Epithelial cell of prostate (primary cell): ENCODE measurements around the gene HK1.
"Not testable (repeated sequence)": the region's sequence is repeated elsewhere in the genome, so short reads cannot be mapped to it uniquely, and the experiment has no call there.

ENCODE experiments used
- DNase-seq: peaks from one replicate; pipeline ENCODE4 v3.0.0-alpha.2; 2011; ENCODE audit warnings: low read depth, low spot score
- H3K27ac ChIP-seq: fragments of 450-650 bp; 2 replicates; pipeline ENCODE4 v1.5.1; 2017; ENCODE audit warnings: mild to moderate bottlenecking

HK1 gene

DNA sequence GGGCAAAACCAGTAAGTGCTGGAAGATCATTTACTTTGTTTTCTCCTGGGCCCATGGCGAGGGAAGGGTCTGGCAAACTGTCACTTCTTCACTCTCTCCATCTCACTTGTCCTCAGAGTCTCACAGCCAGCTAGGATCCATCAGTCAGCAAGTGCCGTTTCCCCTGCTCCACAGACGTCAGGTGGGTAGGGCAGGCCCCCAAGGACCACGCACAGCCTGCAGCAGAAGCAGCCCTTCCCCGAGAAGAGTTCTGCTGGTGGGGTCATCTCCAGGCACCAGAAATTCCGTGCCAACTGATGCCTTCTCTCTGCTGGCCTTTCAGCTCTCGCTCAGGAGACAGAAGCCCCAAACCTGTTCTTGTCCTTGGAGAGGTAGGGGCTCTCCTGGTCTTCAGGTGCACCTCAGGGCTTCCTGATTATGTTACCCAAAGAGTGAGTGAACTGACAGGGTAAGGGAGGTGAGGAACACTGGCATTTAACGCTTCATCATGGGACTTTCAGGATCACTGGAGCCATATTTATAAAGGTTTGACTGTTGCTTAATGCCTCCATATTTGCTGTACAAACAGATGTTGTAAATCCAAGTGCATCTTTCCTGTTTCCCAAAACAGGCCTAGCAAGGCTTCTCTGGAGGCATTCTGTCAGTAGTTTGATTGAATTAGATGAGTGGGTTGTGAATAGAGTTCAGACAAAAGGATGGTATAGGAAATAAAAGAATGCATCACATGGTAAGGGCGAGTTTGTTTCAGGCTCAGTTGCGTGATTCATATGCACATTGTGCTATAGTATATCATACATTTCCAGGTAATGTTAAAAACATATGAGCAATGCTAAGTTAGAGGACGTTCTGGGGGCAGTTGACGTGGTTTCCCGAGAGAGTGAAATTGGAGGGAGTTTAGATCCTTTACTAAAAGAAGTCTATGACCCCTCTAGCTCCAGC lies 159.3 kb downstream of the HK1 start:
- peak overlapping the region; percentile 87 for H3K27ac ChIP-seq
- no peak for DNase-seq

DNA sequence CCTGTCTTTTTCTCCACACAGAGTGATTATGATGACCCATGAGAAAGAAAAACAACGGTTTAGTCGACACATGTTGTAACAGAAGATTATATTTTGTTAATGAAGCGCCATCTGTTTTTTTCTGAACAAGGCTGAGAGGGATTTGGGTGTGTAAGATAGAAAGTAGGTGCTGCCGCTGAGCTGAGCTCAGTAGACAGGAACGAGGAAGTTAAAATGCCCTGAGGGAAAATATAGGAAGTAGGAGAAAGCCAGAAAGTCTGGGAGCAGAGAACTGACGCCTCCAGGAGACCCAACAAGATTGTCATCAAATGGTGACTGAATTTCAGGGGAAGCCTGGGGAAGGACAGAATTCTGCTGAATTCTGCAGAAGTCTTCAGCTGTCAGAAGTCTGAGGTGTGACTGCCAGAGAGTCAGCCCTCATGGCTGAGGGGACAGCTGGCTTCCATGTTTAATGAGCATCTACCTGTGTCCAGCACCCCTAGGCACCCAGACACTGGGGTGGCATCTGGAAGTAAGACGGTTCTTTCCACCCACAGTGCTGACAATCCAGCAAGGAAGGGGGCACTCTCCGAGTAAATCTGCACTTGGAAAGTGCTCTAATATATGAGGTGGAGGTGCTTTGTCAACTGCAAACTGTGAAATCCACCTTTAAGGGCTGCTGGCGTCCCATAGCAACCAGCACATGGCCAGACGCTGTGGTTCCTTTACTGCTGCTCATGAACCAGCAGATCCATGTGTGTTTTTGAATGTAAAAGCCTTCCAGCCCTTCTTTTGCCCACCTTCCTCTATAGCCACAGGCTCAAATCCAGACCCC lies 160.4 kb downstream of the HK1 start:
- DNase-seq = no peak
- peak overlapping the region; percentile 87 for H3K27ac ChIP-seq

DNA sequence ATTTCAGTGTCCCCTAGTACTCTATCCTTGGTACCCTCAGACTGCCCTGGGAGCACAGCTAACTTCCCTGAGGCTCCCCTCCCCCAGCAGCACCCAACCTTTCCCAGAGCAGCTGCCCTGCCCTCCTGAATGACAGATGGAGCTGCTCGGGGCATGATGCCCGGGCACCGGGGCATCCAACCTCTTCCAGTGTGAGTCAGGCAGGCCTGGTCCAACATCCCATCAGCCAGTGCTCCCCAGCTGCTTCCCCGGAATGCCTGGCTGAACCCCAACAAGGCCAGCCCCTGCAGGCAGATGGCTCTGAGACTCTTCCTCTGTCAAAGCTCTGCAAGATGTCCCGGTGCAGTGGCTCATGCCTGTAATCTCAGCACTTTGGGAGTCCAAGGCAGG lies 161.0 kb downstream of the HK1 start:
- H3K27ac ChIP-seq = peak overlapping the region; percentile 87
- no peak for DNase-seq

DNA sequence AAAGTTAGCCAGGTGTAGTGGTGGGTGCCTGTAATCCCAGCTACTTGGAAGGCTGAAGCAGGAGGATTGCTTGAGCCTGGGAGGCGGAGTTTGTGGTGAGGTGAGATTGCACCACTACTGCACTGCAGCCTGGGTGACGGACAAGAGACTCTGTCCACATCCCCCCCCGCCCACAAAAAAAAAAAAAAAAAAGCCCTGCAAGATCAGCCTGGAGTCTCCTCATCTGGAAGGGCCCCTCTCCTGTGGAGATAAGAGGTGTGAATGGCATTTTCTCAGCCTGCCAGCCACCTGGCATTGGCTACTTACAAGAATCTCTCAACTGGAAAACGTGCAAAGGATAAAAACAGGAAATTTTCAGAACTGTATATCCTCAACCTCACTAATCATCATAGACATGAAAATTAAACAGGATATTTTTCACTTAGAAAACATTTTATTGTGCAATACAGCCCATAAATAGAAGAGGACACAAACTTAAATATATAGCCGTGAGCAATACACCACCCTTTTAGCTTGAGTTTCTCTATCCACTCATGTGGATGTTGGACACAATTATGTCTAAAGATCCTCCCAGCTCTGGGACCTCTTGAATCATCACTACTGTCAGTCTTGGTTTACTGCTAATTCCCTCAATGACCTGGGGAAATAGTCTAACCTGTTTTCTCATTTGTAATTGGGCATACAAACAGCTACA lies 161.7 kb downstream of the HK1 start:
- no peak for DNase-seq
- peak overlapping the region; percentile 87 for H3K27ac ChIP-seq

DNA sequence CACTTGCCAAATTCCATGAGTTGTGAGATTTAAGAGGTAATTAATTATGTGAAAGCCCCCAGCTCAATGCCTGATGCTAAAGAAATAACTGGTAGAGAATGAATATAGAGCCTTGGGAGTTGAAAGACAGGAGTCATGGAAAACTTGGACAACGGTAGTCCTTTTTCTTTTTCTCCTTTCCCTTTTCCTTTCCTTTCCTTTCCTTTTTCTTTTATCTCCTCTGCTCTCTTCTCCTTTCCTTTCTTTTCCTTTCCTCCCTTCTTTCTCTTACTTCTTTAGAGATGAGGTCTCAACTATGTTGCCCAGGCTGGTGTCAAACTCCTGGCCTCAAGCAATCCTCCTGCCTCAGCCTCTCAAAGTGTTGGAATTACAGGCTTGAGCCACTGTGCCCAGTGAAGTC lies 165.1 kb downstream of the HK1 start:
- no peak for DNase-seq
- no peak overlapping the region for H3K27ac ChIP-seq

DNA sequence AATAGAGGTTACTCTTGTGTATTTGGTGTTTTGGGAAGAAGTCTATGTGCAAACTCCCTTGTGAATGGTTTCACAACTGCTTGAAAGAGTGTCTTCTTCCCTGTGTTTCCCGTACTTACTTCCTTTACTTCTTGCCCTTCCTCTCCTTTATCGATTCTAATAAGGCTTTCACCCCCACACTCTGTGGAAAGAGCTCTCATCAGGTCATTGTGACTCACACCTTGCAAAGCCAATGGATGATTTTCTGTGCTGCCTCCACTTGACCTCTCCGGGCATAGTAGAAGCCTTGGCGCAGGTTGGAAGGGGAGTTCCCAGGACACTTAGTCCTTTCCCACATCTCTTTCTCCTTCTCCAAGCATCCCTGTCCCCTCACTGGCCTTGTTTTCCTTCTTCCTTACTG lies 166.7 kb downstream of the HK1 start:
- DNase-seq = no peak
- no peak overlapping the region for H3K27ac ChIP-seq

DNA sequence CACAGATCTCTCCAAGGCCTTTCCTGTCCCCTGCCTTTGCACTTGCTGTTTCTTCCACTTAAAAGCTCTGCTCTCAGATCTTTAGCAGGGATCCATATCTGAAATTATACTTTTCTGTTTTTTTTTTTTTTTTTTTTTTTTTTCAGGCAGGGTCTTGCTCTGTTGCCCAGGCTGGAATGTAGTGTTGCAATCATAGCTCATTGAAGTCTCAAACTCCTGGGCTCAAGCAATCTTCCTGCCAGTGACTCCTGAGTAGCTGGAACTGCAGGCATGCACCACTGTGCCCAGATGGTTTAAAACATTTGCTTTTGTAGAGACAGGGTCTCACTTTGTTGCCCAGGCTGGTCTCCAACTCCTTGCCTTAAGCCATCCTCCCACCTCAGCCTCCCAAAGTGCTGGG lies 167.9 kb downstream of the HK1 start:
- peak overlapping the region; percentile 79 for H3K27ac ChIP-seq
- no peak for DNase-seq

DNA sequence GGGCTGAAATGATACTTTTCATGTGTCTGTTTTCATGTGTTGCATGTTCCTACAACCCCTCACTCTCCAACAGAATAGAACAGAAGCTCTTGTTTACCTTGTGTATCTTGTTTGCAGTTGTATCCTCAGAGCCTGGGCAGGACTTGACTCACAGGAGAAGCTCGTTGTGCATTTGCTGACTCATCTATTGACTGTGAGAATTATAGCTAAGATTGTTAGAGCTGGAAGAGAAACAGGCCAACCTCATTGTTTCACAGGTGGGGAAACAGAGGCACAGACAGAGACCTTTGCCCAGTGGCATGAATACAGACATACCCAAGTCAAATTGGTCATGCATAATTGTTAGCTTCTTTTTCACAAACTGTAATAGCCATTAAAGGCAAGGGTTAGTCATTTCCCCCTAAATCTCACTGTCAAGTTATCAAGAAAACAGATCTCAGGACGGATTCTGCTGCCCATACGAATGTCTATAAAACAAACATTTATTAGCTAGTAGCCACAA lies 168.4 kb downstream of the HK1 start:
- peak overlapping the region; percentile 79 for H3K27ac ChIP-seq
- peak; percentile 75 for DNase-seq

DNA sequence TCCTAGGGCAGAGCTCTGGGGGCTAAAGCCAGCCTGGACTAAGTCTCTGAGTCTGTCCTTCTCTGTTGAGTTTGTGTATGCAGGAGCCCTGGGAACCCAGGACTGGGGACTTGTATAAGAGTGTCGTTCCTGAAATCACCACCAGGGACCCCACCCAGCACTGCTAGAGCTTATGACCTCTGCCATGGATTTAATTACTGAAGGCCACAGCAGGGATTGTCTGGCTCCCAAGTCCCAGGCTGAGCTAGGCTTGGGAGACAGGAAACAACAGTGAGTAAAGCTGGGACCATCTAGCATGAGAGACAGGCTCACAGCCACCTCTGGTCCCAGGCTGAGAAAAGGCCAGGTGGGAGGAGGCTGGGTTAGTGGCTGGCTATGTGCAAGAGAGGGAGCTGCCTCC lies 171.5 kb downstream of the HK1 start:
- DNase-seq = no peak
- H3K27ac ChIP-seq = peak overlapping the region; percentile 29

DNA sequence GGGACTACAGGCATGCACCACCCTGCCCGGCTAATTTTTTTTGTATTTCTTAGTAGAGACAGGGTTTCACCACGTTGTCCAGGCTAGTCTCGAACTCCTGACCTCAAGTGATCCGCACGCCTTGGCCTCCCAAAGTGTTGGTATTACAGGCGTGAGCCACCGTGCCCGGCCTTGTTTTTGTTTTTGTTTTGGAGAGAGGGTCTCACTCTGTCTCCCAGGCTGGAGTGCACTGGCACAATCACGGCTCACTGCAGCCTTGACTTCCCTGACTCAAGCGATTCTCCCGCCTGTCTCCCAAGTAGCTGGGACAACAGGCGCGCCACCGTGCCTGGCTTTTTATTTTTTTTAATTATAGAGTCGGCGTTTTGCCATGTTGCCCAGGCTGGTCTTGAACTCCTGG lies 172.1 kb downstream of the HK1 start:
- H3K27ac ChIP-seq = peak overlapping the region; percentile 29
- not testable (repeated sequence) for DNase-seq

DNA sequence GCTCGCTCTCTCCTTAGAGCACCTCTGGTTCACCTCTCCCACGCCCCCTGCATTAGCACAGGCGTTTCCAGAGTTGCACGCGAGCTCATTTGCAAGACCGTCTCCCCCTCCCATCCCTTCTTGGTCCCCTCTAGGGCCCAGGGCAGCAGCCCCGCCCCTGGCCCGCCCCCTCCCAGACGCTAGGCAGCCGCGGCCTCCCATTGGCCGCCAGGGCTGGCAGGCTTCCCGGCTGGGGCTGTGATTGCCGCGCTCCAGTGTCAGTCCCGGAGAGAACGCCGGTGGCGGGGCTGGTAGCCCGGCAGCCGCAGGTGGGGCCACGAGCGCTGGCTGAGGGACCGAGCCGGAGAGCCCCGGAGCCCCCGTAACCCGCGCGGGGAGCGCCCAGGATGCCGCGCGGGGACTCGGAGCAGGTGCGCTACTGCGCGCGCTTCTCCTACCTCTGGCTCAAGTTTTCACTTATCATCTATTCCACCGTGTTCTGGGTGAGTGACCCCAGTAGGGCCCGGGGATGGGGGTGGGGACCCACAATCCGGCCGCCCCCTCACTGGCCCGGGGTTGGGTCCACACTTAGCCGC lies 173.0 kb downstream of the HK1 start, which contains the start of gene TSPAN15:
TSPAN15 (plus strand) TSS at position 257 of the 575 bp plus-strand sequence; CDS start at position 387, 130 bp downstream.
- no peak for DNase-seq
- no peak within 1 kb of the TSS for H3K27ac ChIP-seq
